Measurements from ENCODE around the gene DICER1.

DNA sequence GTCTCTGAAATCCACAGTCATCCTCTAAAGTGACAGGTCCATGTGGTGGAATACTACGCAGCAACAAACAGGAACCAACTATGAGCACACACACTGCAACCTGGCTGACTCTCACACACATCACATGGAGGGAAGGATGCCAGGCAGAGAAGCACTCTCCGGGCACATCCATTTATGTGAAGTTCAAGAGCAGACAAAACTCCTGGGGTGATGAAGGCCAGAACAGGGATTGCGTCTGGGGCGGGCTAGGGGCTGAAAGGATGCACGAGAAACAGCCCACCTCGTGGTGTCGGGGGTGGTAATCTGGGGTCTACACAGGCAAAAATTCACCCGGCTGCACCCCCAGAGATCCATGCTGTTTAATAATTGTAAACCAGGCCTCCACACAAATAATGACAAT is 100.2 kb downstream of the DICER1 start:
- TF ChIP-seq CTCF (IDR thresholded peaks at IDR 0.05; ENCODE audit: low read length) (no peak), EZH2 (optimal IDR thresholded peaks at IDR 0.05; ENCODE audit: low read depth, low read length) (no peak), EZH2phosphoT487 (IDR thresholded peaks at IDR 0.05; ENCODE audit: low read length) (no peak)

Measured in MM.1S (cell line).